Ishikawa (cell line): Measurements from ENCODE around the gene GNB2.

Source experiments
- CREB1 ChIP-seq: IDR thresholded peaks from 2 replicates; pipeline ENCODE4 v1.6.1; 2012; ENCODE audit warnings: low read depth
- EGR1 ChIP-seq: IDR thresholded peaks from 2 replicates; pipeline ENCODE4 v1.6.1; 2012
- EP300 ChIP-seq: IDR thresholded peaks from 2 replicates; pipeline ENCODE4 v1.6.1; 2012; ENCODE audit warnings: borderline replicate concordance
- FOXM1 ChIP-seq: IDR thresholded peaks from 2 replicates; pipeline ENCODE4 v1.6.1; 2012; ENCODE audit warnings: low read depth, borderline replicate concordance
- RAD21 ChIP-seq: IDR thresholded peaks from 2 replicates; pipeline ENCODE4 v1.6.1; 2012; ENCODE audit warnings: low read depth
- REST ChIP-seq: IDR thresholded peaks from 2 replicates; pipeline ENCODE4 v1.6.1; 2012; ENCODE audit warnings: low read depth, mild to moderate bottlenecking
- TAF1 ChIP-seq: IDR thresholded peaks from 2 replicates; pipeline ENCODE4 v1.6.1; 2012; ENCODE audit warnings: low read depth, mild to moderate bottlenecking

- TF ChIP-seq EP300 (no peak), RAD21 (peak; percentile 73), TAF1 (no peak), CREB1 (no peak), REST (no peak), FOXM1 (no peak), EGR1 (no peak)
These were observed 18.4 kb downstream of the GNB2 start for GRCh38 chr7:100691676-100692577.
